GM19372 (cell line): ENCODE measurements around the gene PPP2R3A.
A peak's percentile ranks its signal among the peaks of the same experiment; 100 is the strongest.

Experiments
- ATAC-seq: cut with Tn5 transposase; IDR thresholded peaks from one replicate; pipeline ENCODE4 v1.9.1; 2021; ENCODE audit warnings: mild to moderate bottlenecking, low read depth, moderate library complexity; ENCODE audit not compliant: unreplicated experiment

The PPP2R3A gene

DNA sequence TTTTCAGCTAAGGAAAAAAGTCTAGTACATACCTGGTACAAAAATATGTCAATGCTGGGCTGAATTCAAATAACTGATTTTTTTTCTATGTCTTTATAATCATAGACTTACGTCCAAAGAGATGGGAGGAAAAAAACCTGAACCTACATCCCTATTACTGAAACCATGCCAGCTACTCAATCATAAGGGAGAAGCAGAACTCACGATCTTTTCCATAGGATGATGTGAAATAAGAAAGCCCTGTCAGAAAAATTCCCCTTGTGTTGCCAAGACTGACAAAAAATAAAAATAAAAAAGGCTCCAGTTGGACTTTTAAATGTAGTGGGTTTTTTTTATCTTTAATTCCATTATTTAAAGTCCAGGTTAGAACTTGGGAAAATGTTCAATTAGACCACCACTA, 227.3 kb downstream of the PPP2R3A start:
- no peak for ATAC-seq

GRCh38 chr3:136193278-136194054, 227.9 kb downstream of the PPP2R3A start:
- ATAC-seq: no peak

- no peak for ATAC-seq
Measured at GRCh38 chr3:136194409-136195257, 229.1 kb downstream of the PPP2R3A start.

- peak; percentile 32 for ATAC-seq
Measured at GRCh38 chr3:136195258-136196063, 229.9 kb downstream of the PPP2R3A start.

DNA sequence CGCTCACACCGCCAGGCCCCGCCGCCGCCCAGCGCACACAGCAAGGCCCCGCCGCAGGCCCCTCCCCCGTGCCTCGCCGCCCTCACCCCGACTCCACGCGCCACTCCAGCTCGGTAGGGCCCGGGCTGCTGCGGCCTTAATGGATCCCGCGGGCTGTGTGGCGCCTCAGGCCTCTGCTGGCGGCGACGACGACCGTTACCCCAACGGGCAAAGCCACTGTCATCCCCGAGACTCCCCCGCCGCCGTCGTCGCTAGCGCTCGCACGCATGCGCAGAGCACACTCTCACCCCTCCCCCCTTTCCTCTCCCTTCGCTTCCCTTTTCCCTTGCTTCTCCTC, 230.5 kb downstream of the PPP2R3A start, which contains the start of gene MSL2:
TSS of gene MSL2 (minus strand) at position 272 of the 337 bp plus-strand sequence. CDS start 1,222 bp downstream, outside the sequence.
- no peak for ATAC-seq

- ATAC-seq: peak; percentile 62
Measured at GRCh38 chr3:136196401-136197158, 231.1 kb downstream of the PPP2R3A start.

DNA sequence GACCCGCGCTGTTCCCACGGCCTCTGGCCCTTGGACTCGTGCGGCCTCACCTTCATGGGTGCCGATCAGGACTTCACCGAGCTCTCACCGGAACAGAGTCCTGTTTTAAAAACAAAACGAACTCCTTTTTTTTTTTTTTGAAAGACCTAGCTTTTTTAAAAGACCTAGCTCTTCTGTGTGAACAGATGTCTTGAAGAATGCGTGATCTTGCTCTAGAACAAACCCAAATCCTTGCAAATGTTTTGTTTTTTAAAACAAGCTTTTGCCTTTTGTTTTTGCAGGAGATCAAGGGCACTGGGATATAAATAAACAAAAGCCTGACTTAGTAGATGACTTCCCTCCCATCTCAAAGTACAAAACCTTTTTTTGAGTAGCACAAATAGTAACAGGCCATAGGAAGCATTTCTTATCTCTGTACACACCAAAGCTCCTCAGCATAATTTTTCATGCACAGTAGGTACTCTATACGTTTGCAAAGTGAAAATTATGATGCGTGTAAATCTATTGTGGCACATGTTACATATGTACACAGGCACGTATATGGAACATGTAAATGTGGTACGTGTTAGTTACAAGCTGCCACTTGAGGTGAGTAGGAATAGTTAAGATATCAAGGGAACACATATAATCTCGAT, 231.7 kb downstream of the PPP2R3A start:
- ATAC-seq: no peak
